K562 (cell line): ENCODE measurements around the gene KLK14. TPM values are rescaled to one million over a fixed set of nuclear protein-coding genes. Genes with fewer than 3 reads are reported as not detected.

Experiments
- ATAC-seq: fragments of 200-7000 bp; cut with Tn5 transposase; 3 replicates; pipeline ENCODE4 v1.9.1; 2020; ENCODE audit warnings: moderate library complexity
- BruUV-seq: library from RNA; stranded (reverse); fragments of 400-500 nt; replicated peaks from 2 replicates; lab custom pipeline; 2021; lab: Mats Ljungman, UMichigan
- CTCF ChIA-PET: fragments of 300-600 bp; formaldehyde crosslinking; extraction: SDS; loops from one replicate; lab custom pipeline; 2021; ENCODE audit warnings: low intra/inter-chr PET ratio; lab: Yijun Ruan, JAX
- POLR2A ChIA-PET: fragments of 300-600, 350-650 bp; sonication (Branson Sonifier 250); formaldehyde crosslinking; extraction: SDS; loops from one replicate; lab custom pipeline; 2021; ENCODE audit warnings: antibody characterized with exemption, inconsistent platforms; lab: Yijun Ruan, JAX
- DNase-seq, 4 experiments: peaks; one replicate each; pipeline versions ENCODE4 v3.0.0 to v3.0.0-alpha.2; 2011 to 2018; ENCODE audit warnings: low spot score in 3 of 4, mixed read lengths in 3 of 4; ENCODE audit errors: extremely low read depth in 1 of 4
- FAIRE-seq: peaks from 2 replicates; lab custom pipeline; 2011; peaks lifted over from hg19 to GRCh38; lab: Jason Lieb, UNC
- H2AFZ ChIP-seq: 2 replicates; pipeline ENCODE4 v1.6.0; 2011; ENCODE audit warnings: low read depth, low read length, control low read depth, inconsistent platforms
- H3K27ac ChIP-seq: fragments of 200-600 bp; 3 replicates; pipeline ENCODE4 v1.8.0; 2011; ENCODE audit warnings: low read depth, mild to moderate bottlenecking, control low read depth, inconsistent platforms, low read length, moderate library complexity, mixed read lengths; ENCODE audit errors: extremely low read depth
- H3K27me3 ChIP-seq, 2 experiments: fragments of 300-600 bp in 1 of 2; 2 replicates in 1 of 2; 3 replicates in 1 of 2; pipeline versions ENCODE4 v1.6.0 to v1.8.0; 2011; ENCODE audit warnings: inconsistent platforms in 2 of 2, low read length in 2 of 2, mild to moderate bottlenecking in 1 of 2, mixed read lengths in 1 of 2, moderate library complexity in 1 of 2; ENCODE audit not compliant: control insufficient read depth in 2 of 2, insufficient read depth in 2 of 2
- H3K36me3 ChIP-seq: fragments of 300-600 bp; 3 replicates; pipeline ENCODE4 v1.8.0; 2011; ENCODE audit warnings: mild to moderate bottlenecking, low read length, inconsistent platforms; ENCODE audit not compliant: control insufficient read depth, insufficient read depth
- H3K4me1 ChIP-seq, 2 experiments: fragments of 200-600 bp in 1 of 2; replicated peaks in 1 of 2; 2 replicates in 1 of 2; 3 replicates in 1 of 2; pipeline versions ENCODE4 v1.5.1 to v1.8.0; 2011; ENCODE audit warnings: inconsistent platforms in 2 of 2, low read length in 2 of 2, mild to moderate bottlenecking in 1 of 2, mixed read lengths in 1 of 2, moderate library complexity in 1 of 2; ENCODE audit not compliant: control insufficient read depth in 2 of 2, insufficient read depth in 2 of 2
- H3K4me2 ChIP-seq: 2 replicates; pipeline ENCODE4 v1.6.1; 2011; ENCODE audit warnings: low read length, control low read depth, inconsistent platforms, mixed read lengths; ENCODE audit not compliant: insufficient read depth
- H3K4me3 ChIP-seq: fragments of 200-600 bp; sonication (generic), shearing (Covaris generic); 2 replicates; pipeline ENCODE4 v1.5.1; 2016; ENCODE audit warnings: control low read depth, inconsistent platforms
- H3K79me2 ChIP-seq: fragments of 200-600 bp; 3 replicates; pipeline ENCODE4 v1.8.0; 2011; ENCODE audit warnings: low read length, inconsistent platforms; ENCODE audit not compliant: control insufficient read depth, insufficient read depth
- H3K9ac ChIP-seq, 2 experiments: 2 replicates each; pipeline versions ENCODE4 v1.6.0 to v1.6.1; 2011; ENCODE audit warnings: low read depth in 2 of 2, low read length in 2 of 2, control low read depth in 1 of 2, inconsistent platforms in 1 of 2, mild to moderate bottlenecking in 1 of 2, mixed read lengths in 1 of 2; ENCODE audit not compliant: insufficient read depth in 1 of 2
- H3K9me1 ChIP-seq: one replicate; pipeline ENCODE4 v1.6.0; 2011; ENCODE audit warnings: inconsistent platforms, mild to moderate bottlenecking, low read length, moderate library complexity; ENCODE audit not compliant: control insufficient read depth, insufficient read depth
- H3K9me3 ChIP-seq: replicated peaks from 2 replicates; pipeline ENCODE4 v1.5.1; 2011; ENCODE audit warnings: low read depth, low read length, inconsistent platforms; ENCODE audit not compliant: control insufficient read depth, insufficient read depth
- H4K20me1 ChIP-seq: replicated peaks from 2 replicates; pipeline ENCODE4 v1.6.1; 2011; ENCODE audit warnings: low read length, inconsistent platforms, mixed read lengths; ENCODE audit not compliant: control insufficient read depth, insufficient read depth
- E2F6 ChIP-seq, 2 experiments: IDR thresholded peaks; 2 replicates each; pipeline ENCODE4 v1.6.1; 2011; ENCODE audit warnings: borderline replicate concordance in 1 of 2, control low read depth in 1 of 2, low read depth in 1 of 2, low read length in 1 of 2, mild to moderate bottlenecking in 1 of 2, mixed read lengths in 1 of 2, moderate library complexity in 1 of 2; ENCODE audit not compliant: insufficient read depth in 1 of 2, insufficient read length in 1 of 2, poor library complexity in 1 of 2, severe bottlenecking in 1 of 2; ENCODE audit errors: extremely low read depth in 1 of 2
- GTF2B ChIP-seq: IDR thresholded peaks from 2 replicates; pipeline ENCODE4 v1.6.1; 2011; ENCODE audit not compliant: insufficient read length; ENCODE audit errors: extremely low read depth
- ILK ChIP-seq: fragments of 450-650 bp; IDR thresholded peaks from 2 replicates; pipeline ENCODE4 v1.6.1; 2016; ENCODE audit warnings: missing genetic modification characterization, low read depth, mild to moderate bottlenecking, missing compliant biosample characterization, moderate library complexity, borderline replicate concordance
- KDM5B ChIP-seq: fragments of 200-600 bp; sonication (generic); IDR thresholded peaks from 2 replicates; pipeline ENCODE4 v1.6.1; 2012; ENCODE audit warnings: low read depth, mild to moderate bottlenecking, moderate library complexity, low read length, control low read depth, inconsistent platforms; ENCODE audit not compliant: insufficient replicate concordance
- NFRKB ChIP-seq: fragments of 450-650 bp; IDR thresholded peaks from 2 replicates; pipeline ENCODE4 v1.6.1; 2016; ENCODE audit warnings: low read depth
- ZBTB17 ChIP-seq: fragments of 450-650 bp; formaldehyde crosslinking; IDR thresholded peaks from 2 replicates; pipeline ENCODE4 v1.4.0; 2020; ENCODE audit warnings: mild to moderate bottlenecking
- ZEB2 ChIP-seq: fragments of 450-650 bp; IDR thresholded peaks from 2 replicates; pipeline ENCODE4 v1.6.1; 2016
- ZNF121 ChIP-seq: sonication (generic); formaldehyde crosslinking; conservative IDR thresholded peaks from 2 replicates; pipeline ENCODE4 v1.8.0; 2022; ENCODE audit warnings: missing genetic modification reagents
- WGBS: fragments of 100-300 bp; shearing (Covaris generic); methylation state at CpG from one replicate; pipeline ENCODE4 v1.1.6; 2016; ENCODE audit warnings: low coverage, mixed read lengths; ENCODE audit not compliant: insufficient coverage; ENCODE audit errors: missing lambda C conversion rate; 5-methylcytosine and 5-hydroxymethylcytosine counted together
- in situ Hi-C: fragments of 300-500 bp; cut with MboI; formaldehyde crosslinking; loops from 4 replicates; pipeline ENCODE4 v1.15.0; 2018; ENCODE audit warnings: inconsistent platforms, mixed read lengths
- intact Hi-C: fragments of 100-400 bp; cut with micrococcal nuclease; formaldehyde crosslinking; loops from 2 replicates; pipeline ENCODE4 v1.14.2; 2022
- polyA plus RNA-seq, 8 experiments: library from polyadenylated mRNA; depleted of rRNA in 4 of 8; stranded (reverse) in 5 of 8; unstranded in 3 of 8; fragments of >200 nt; fragmentation: Nextera tagmentation in 2 of 8; fragmentation: Illumina TruSeq in 1 of 8; extraction: Ambion mirVana in 2 of 8; extraction: Trizol in 1 of 8; gene quantifications; 2 replicates each; pipeline versions ENCODE4 v1.2.1 to v1.2.3, GENCODE V29; 2011 to 2014; ENCODE audit warnings: inconsistent platforms in 1 of 8, missing spikeins in 1 of 8
- total RNA-seq, 7 experiments: library from RNA; depleted of rRNA in 6 of 7; stranded (reverse); fragments of >200 nt in 6 of 7; fragmentation: Illumina TruSeq in 2 of 7; extraction: Trizol in 2 of 7; gene quantifications; 2 replicates each; pipeline versions ENCODE4 v1.2.1 to v1.2.3, GENCODE V29; 2011 to 2021; ENCODE audit warnings: low replicate concordance in 1 of 7
- TF ChIP-seq, protein P1 (sequence below): fragments of 250-450 bp; sonication (Bioruptor Pico); IDR thresholded peaks from 2 replicates; pipeline ENCODE4 v1.5.0; 2020; ENCODE audit warnings: mild to moderate bottlenecking
- TF ChIP-seq, protein P2 (sequence below): fragments of 450-650 bp; IDR thresholded peaks from 2 replicates; pipeline ENCODE4 v1.6.1; 2016; ENCODE audit warnings: missing biosample characterization, missing genetic modification characterization

Gene KLK14
- total and polyA plus RNA-seq, 9 of the 15 experiments (the other 6 are each of a cell fraction or from before 2014, with no cell fraction given), result not detected

GRCh38 chr19:51065221-51065960 is 17.3 kb downstream of the KLK14 start:
- BruUV-seq, result no TSS peak
- DNase-seq (peak; percentile 76 to 79 (median 78)), ATAC-seq (peak; percentile 77), FAIRE-seq (peak; percentile 57)
- H3K4me1 ChIP-seq, result peaks cover 18 to 19% of the 10 kb centered on the region in 2 experiments
- H3K4me2 ChIP-seq, result peak overlapping the region; percentile 89
- under 1% methylated on average over 17 of the region's 25 CpGs for WGBS
- H2AFZ ChIP-seq, result peak overlapping the region; percentile 93
- H3K9ac ChIP-seq, result peak overlapping the region; percentile 57 to 92
- ChIA-PET CTCF (no interaction called here), POLR2A (interaction anchor here (0.6 to 1.5 kb wide), 4 partner anchors 11 to 545 kb away, joined by 3 to 7 read pairs (median 3); no protein-coding TSS in a partner anchor)
- H3K79me2 ChIP-seq, result no peaks in the 10 kb centered on the region
- peaks cover 3 to 8% of the 10 kb centered on the region in 2 experiments; a peak in 1 of 5 replicates for H3K27me3 ChIP-seq
- H4K20me1 ChIP-seq, result no peaks in the 10 kb centered on the region
- H3K4me3 ChIP-seq, result peak overlapping the region; percentile 38
- H3K9me3 ChIP-seq, result no peaks in the 10 kb centered on the region
- H3K9me1 ChIP-seq, result no peaks in the 10 kb centered on the region
- no peaks in the 10 kb centered on the region for H3K36me3 ChIP-seq
- H3K27ac ChIP-seq, result peak overlapping the region; percentile 66
- in situ Hi-C loops, result no loop called here
- intact Hi-C loops, result no loop called here
- TF ChIP-seq NFRKB (0 out of 2 replicates have a peak, but pooled peaks have one; percentile 16), GTF2B (no peak), ZNF121 (CRISPR knock-in tag) (no peak), E2F6 (IDR thresholded peaks at IDR 0.05; ENCODE audit: borderline replicate concordance in 1 of 2, extremely low read depth in 1 of 2, insufficient read depth in 1 of 2, insufficient read length in 1 of 2, low read depth in 1 of 2, low read length in 1 of 2, poor library complexity in 1 of 2, severe bottlenecking in 1 of 2) (peak in 1 of 2 experiments; percentile 1), KDM5B (peak; percentile 1), ZBTB17 (CRISPR knock-in tag) (no peak), ZEB2 (no peak), ILK (tag) (no peak)
- TF ChIP-seq, protein P1, sequence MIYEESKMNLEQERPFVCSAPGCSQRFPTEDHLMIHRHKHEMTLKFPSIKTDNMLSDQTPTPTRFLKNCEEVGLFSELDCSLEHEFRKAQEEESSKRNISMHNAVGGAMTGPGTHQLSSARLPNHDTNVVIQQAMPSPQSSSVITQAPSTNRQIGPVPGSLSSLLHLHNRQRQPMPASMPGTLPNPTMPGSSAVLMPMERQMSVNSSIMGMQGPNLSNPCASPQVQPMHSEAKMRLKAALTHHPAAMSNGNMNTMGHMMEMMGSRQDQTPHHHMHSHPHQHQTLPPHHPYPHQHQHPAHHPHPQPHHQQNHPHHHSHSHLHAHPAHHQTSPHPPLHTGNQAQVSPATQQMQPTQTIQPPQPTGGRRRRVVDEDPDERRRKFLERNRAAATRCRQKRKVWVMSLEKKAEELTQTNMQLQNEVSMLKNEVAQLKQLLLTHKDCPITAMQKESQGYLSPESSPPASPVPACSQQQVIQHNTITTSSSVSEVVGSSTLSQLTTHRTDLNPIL (CRISPR knock-in tag), result no peak
- TF ChIP-seq, protein P2, sequence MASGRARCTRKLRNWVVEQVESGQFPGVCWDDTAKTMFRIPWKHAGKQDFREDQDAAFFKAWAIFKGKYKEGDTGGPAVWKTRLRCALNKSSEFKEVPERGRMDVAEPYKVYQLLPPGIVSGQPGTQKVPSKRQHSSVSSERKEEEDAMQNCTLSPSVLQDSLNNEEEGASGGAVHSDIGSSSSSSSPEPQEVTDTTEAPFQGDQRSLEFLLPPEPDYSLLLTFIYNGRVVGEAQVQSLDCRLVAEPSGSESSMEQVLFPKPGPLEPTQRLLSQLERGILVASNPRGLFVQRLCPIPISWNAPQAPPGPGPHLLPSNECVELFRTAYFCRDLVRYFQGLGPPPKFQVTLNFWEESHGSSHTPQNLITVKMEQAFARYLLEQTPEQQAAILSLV, result no peak
